Keratinocyte (primary cell): Measurements from ENCODE around the gene GPR31. TPM values are rescaled to one million over a fixed set of nuclear protein-coding genes. Genes with fewer than 3 reads are reported as not detected.

ENCODE experiments used
- DNase-seq: peaks from one replicate; pipeline ENCODE4 v3.0.0-alpha.2; 2011; ENCODE audit warnings: low read depth, missing footprints, low spot score
- FAIRE-seq: peaks from 2 replicates; lab custom pipeline; 2011; peaks lifted over from hg19 to GRCh38; lab: Jason Lieb, UNC
- H2AFZ ChIP-seq: 2 replicates; pipeline ENCODE4 v1.6.0; 2012; ENCODE audit warnings: low read length, control low read depth, inconsistent platforms; ENCODE audit not compliant: control insufficient read depth
- H3K27ac ChIP-seq: 2 replicates; pipeline ENCODE4 v1.5.1; 2011; ENCODE audit warnings: low read length; ENCODE audit not compliant: control insufficient read depth, insufficient read depth
- H3K27me3 ChIP-seq: 3 replicates; pipeline ENCODE4 v1.6.0; 2011; ENCODE audit warnings: low read length; ENCODE audit not compliant: control insufficient read depth, insufficient read depth; ENCODE audit errors: extremely low read depth
- H3K36me3 ChIP-seq, 2 experiments: 2 replicates in 1 of 2; 3 replicates in 1 of 2; pipeline ENCODE4 v1.5.1; 2011; ENCODE audit warnings: low read length in 2 of 2, mild to moderate bottlenecking in 1 of 2; ENCODE audit not compliant: control insufficient read depth in 2 of 2, insufficient read depth in 2 of 2; ENCODE audit errors: extremely low read depth in 1 of 2
- H3K4me1 ChIP-seq: 3 replicates; pipeline ENCODE4 v1.5.1; 2011; ENCODE audit warnings: low read length; ENCODE audit not compliant: control insufficient read depth, insufficient read depth; ENCODE audit errors: extremely low read depth
- H3K4me2 ChIP-seq: 3 replicates; pipeline ENCODE4 v1.6.0; 2011; ENCODE audit warnings: low read depth, low read length; ENCODE audit not compliant: control insufficient read depth, insufficient read depth; ENCODE audit errors: extremely low read depth
- H3K4me3 ChIP-seq, 3 experiments: fragments of 200-600 bp in 1 of 3; sonication (generic) in 1 of 3; 2 replicates in 2 of 3; 3 replicates in 1 of 3; pipeline ENCODE4 v1.5.1; 2011 to 2016; ENCODE audit warnings: low read length in 3 of 3, mild to moderate bottlenecking in 3 of 3, control low read depth in 2 of 3, inconsistent platforms in 1 of 3, low read depth in 1 of 3, mixed read lengths in 1 of 3, mixed run types in 1 of 3, moderate library complexity in 1 of 3; ENCODE audit not compliant: control insufficient read depth in 2 of 3, insufficient read depth in 2 of 3; ENCODE audit errors: extremely low read depth in 1 of 3
- H3K79me2 ChIP-seq: 2 replicates; pipeline ENCODE4 v1.6.0; 2012; ENCODE audit warnings: low read length; ENCODE audit not compliant: control insufficient read depth, insufficient read depth
- H3K9ac ChIP-seq: 3 replicates; pipeline ENCODE4 v1.6.0; 2011; ENCODE audit warnings: low read length; ENCODE audit not compliant: control insufficient read depth, insufficient read depth; ENCODE audit errors: extremely low read depth
- H3K9me1 ChIP-seq: 3 replicates; pipeline ENCODE4 v1.6.0; 2011; ENCODE audit warnings: low read length; ENCODE audit not compliant: control insufficient read depth, insufficient read depth; ENCODE audit errors: extremely low read depth
- H3K9me3 ChIP-seq: 2 replicates; pipeline ENCODE4 v1.5.1; 2012; ENCODE audit warnings: low read depth, low read length; ENCODE audit not compliant: control insufficient read depth
- H4K20me1 ChIP-seq: 3 replicates; pipeline ENCODE4 v1.6.0; 2011; ENCODE audit warnings: low read length; ENCODE audit not compliant: control insufficient read depth, insufficient read depth; ENCODE audit errors: extremely low read depth
- EZH2 ChIP-seq: IDR thresholded peaks from one replicate; pipeline ENCODE4 v1.6.1; 2012; ENCODE audit warnings: inconsistent platforms, mild to moderate bottlenecking, low read length, moderate library complexity
- dilution Hi-C: fragments of 300-500 bp; cut with MboI; formaldehyde crosslinking; loops from one replicate; pipeline ENCODE4 v1.7.0; 2020; ENCODE audit warnings: low sequenced_read_pairs; ENCODE audit not compliant: extremely low pct_ligation_motif_present
- polyA plus RNA-seq, 5 experiments: library from polyadenylated mRNA; depleted of rRNA in 3 of 5; stranded (reverse) in 3 of 5; stranded (forward) in 1 of 5; unstranded in 1 of 5; fragments of >200 nt; gene quantifications; 1 replicate in 1 of 5; 2 replicates in 3 of 5; 3 replicates in 1 of 5; pipeline versions ENCODE4 v1.2.1 to v1.2.3, GENCODE V29; 2011 to 2012; ENCODE audit warnings: missing spikeins in 2 of 5, low read depth in 1 of 5, low replicate concordance in 1 of 5
- TF ChIP-seq, protein P1 (sequence below), 3 experiments: IDR thresholded peaks in 1 of 3; conservative IDR thresholded peaks in 1 of 3; optimal IDR thresholded peaks in 1 of 3; 2 replicates in 2 of 3; 3 replicates in 1 of 3; pipeline versions ENCODE3 to v1.5.1; 2011; ENCODE audit warnings: low read length in 3 of 3, mild to moderate bottlenecking in 3 of 3, moderate library complexity in 2 of 3, control low read depth in 1 of 3, inconsistent platforms in 1 of 3; ENCODE audit not compliant: insufficient read depth in 2 of 3; ENCODE audit errors: extremely low read depth in 1 of 3

GPR31 gene
- polyA plus RNA-seq, 1 donor (not counting 4 experiments of a cell fraction or from before 2014, with no cell fraction given), result not detected

DNA sequence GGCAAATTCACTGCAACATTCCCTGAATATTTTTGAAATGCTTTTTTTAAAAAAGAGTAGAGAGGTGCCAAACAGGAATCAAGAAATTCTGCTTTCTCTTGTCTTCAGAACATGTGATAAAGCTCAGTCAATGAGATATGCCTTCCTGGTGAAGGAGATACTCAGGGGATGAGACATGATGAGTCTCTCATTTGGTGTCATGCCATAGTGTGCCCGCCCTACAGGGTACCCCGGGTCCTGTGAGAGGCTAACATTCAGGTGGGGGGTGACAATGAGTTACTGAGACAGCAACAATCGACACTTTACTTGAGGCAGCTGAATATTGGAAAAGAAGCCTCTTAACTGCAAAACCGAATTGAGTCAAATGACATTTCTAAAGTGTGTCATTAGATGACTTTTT lies 28.2 kb downstream of the GPR31 start:
- Histone ChIP-seq H3K36me3 (no peaks in the 10 kb centered on the region), H3K79me2 (no peaks in the 10 kb centered on the region), H3K9me3 (no peaks in the 10 kb centered on the region), H3K9ac (no peak overlapping the region), H3K9me1 (no peaks in the 10 kb centered on the region), H3K27me3 (no peaks in the 10 kb centered on the region), H2AFZ (no peak overlapping the region), H3K27ac (no peak overlapping the region), H3K4me2 (no peak overlapping the region), H4K20me1 (no peaks in the 10 kb centered on the region), H3K4me1 (no peaks in the 10 kb centered on the region), H3K4me3 (no peak overlapping the region)
- dilution Hi-C loops, result no loop called here
- TF ChIP-seq, protein P1, sequence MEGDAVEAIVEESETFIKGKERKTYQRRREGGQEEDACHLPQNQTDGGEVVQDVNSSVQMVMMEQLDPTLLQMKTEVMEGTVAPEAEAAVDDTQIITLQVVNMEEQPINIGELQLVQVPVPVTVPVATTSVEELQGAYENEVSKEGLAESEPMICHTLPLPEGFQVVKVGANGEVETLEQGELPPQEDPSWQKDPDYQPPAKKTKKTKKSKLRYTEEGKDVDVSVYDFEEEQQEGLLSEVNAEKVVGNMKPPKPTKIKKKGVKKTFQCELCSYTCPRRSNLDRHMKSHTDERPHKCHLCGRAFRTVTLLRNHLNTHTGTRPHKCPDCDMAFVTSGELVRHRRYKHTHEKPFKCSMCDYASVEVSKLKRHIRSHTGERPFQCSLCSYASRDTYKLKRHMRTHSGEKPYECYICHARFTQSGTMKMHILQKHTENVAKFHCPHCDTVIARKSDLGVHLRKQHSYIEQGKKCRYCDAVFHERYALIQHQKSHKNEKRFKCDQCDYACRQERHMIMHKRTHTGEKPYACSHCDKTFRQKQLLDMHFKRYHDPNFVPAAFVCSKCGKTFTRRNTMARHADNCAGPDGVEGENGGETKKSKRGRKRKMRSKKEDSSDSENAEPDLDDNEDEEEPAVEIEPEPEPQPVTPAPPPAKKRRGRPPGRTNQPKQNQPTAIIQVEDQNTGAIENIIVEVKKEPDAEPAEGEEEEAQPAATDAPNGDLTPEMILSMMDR (optimal IDR thresholded peaks at IDR 0.05 in 1 of 3, IDR thresholded peaks at IDR 0.05 in 1 of 3, conservative IDR thresholded peaks at IDR 0.05 in 1 of 3; ENCODE audit: extremely low read depth in 1 of 3, insufficient read depth in 2 of 3, low read length in 3 of 3), result no peak
- TF ChIP-seq EZH2, result no peak
- no peak for DNase-seq
- no peak for FAIRE-seq

DNA sequence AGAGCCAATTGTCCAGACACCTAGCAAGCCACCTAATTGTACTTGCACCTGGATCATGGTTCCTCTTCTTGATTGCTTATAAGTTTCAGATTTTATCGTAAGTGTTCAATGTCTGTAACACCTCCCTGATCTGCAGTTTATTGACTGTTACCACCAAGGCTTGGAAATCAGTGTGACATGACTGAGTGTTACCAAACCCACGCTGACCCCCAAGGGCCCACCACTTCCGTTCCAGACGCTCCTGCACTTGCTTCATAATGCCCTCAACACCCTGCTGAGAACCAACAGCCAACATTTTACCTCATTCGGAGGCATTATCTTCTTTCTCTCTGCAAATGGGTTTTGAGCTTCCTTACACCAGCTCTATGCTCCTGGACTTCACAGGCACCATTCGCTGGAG lies 28.6 kb downstream of the GPR31 start:
- Histone ChIP-seq H3K4me1 (no peaks in the 10 kb centered on the region), H3K27me3 (no peaks in the 10 kb centered on the region), H3K79me2 (no peaks in the 10 kb centered on the region), H3K4me2 (no peak overlapping the region), H4K20me1 (no peaks in the 10 kb centered on the region), H3K4me3 (no peak overlapping the region), H3K9me3 (no peaks in the 10 kb centered on the region), H3K9ac (no peak overlapping the region), H2AFZ (no peak overlapping the region), H3K9me1 (no peaks in the 10 kb centered on the region), H3K27ac (no peak overlapping the region), H3K36me3 (no peaks in the 10 kb centered on the region)
- TF ChIP-seq, protein P1 (optimal IDR thresholded peaks at IDR 0.05 in 1 of 3, IDR thresholded peaks at IDR 0.05 in 1 of 3, conservative IDR thresholded peaks at IDR 0.05 in 1 of 3; ENCODE audit: extremely low read depth in 1 of 3, insufficient read depth in 2 of 3, low read length in 3 of 3), result no peak
- no peak for TF ChIP-seq EZH2
- FAIRE-seq (no peak), DNase-seq (no peak)
- dilution Hi-C loops, result no loop called here
